HL-60/S4 (cell line): Measurements from ENCODE around the gene ADIG.

Experiments
- in situ Hi-C: fragments of 300-500 bp; cut with MboI; formaldehyde crosslinking; loops from 2 replicates; pipeline ENCODE4 v1.14.3; 2022; ENCODE audit warnings: low sequenced_read_pairs

The ADIG gene

DNA sequence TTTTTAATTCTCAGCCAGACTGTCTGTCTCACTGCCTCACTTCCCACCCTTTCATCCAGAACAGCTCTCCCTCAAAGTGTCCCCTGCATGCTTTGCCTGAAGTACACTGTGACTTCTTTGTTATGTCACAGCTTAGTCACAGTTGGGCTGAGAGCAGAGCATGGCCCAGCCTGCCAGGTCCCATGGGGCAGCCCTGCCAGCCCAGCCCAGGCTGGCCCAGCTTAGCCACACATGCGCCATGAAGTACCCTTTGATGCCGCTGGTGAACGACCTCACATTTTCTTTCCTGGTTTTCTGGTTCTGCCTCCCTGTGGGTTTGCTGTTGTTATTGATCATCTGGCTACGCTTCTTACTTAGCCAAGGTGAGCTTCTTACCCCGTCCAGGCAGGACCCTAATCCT, at the start of gene ADIG:
Gene ADIG, plus strand, starts transcription at position 185 of the 400 bp plus-strand sequence. Its CDS starts 54 bp downstream, at position 239.
- in situ Hi-C loops, result no loop called here

DNA sequence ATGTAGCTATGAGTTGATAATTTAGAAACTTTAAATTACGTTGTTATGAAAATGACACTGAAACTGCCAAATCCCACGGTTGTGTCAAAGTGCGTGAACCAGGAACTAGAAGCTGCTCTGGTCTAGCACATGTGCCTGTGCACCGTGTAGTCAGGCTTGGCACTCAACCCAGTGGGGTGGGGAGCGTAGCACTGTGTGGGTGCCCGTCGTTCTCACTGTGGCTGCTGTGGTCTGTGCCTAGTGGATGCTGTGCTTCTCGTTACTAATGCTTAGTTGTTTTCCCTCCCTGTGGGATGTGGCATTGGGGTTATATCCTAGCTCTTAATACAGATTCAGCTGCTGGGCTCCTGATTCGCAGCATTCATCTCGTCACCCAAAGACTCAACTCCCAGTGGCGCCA, 46.2 kb upstream of the ADIG start:
- in situ Hi-C loops, result no loop called here

DNA sequence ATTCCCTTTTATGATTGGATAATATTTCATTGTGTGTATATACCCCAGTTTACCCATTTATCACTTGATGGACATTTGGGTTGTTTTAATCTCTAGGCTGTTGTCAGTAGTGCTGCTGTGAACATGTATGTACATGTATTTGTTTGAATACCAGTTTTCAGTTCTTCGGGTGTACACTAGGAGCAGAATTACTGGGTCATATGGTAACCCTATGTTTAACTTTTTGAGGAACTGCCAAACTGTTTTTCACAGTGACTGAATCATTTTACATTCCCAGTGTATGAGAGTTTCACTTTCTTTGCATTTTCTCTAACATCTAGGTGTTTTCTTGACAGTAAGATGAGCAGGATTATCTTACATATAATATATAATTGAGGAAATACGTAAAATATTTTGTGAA, 44.7 kb upstream of the ADIG start:
- in situ Hi-C loops, result no loop called here

DNA sequence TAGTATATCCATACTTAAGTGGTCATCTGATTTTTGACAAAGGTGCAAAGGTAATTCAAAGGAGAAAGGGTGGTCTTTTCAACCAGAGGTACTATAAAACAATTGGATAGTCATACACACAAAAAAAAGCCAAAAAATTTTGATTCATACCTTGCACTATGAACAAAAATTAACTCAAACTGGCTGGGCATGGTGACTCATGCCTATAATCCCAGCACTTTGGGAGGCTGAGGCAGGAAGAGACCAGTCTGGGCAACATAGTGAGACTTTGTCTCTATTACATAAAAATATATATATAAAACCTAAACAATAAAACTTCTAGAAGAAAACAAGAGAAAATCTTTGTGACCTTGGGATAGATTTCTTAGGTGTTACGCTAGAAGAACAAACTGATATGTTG, 43.8 kb upstream of the ADIG start:
- in situ Hi-C loops, result no loop called here

DNA sequence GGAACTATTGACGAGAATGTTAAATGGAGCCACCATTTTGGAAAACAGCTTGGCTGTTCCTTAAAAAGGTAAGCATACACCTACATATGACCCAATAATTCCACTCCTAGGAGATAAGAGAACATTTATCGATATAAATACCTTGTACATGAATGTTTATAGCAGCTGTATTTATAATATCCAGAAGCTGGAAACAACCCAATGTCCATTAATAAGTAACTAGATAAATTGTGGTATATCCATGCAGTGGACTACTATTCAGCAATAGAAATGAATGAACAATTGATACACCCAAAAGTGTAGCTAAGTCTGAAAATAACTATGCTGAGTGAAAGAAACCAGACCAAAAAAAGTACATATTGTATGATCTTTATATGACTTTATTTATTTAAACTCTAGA, 42.2 kb upstream of the ADIG start:
- in situ Hi-C loops, result no loop called here

DNA sequence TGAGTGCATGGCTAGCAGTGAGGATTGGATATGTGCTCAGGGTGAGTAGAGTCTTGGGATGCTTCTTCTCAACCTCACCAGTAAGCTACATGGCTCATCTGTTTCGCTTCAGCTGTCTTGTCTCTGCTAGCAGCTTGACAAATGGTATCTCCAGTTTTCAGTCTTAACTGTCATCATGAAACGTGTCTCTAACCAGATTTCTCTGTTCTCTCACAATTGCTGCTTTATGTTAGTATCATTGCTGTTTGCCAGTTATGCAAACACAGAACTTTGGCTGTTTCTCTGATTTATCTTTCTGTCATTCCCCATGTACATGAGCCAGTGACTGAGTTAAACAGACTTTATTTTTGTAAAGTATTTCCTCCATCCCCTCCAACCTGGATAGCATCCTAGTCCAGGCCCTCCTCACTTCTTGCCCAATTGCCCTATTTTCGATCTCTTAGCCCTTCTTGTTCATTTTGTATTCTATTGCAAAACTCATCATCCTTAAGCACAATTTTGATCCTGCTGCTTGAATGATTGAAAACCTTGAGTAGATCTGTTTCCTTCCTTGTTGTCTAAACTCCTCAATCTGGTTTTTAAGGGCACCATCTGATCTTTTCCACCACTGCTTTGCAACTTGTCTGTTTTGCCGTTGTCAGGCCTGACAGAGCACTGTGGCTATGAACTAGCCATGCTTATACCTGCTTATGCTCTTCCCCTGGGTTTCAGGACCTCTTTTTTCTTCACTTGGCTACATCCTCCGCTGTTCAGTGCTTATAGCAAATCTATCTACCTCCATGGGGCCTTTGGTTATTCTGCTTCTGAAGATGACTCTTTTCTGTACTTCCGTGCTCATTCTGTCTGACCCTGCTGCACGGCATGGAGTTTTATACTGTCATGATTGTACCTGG, 37.7 kb upstream of the ADIG start:
- in situ Hi-C loops, result no loop called here

DNA sequence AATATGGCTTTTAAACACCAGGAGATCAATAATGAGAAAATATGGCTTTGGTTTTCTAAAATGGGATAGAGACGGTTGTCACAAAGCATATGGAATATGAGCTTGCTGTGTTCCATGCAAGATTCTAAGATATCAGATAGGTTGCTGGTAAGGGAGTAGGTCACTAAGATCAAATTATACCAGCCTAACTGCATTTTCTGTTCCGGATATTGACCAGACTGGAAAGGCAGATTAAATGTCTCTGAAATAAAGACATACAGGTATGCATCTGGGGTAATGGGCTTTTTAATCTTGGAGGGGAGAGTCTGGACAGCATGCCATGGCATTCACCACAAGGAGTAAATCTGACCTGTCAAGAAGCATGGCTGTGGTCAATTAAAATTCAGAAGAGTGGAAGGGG, 35.2 kb upstream of the ADIG start:
- in situ Hi-C loops, result no loop called here

DNA sequence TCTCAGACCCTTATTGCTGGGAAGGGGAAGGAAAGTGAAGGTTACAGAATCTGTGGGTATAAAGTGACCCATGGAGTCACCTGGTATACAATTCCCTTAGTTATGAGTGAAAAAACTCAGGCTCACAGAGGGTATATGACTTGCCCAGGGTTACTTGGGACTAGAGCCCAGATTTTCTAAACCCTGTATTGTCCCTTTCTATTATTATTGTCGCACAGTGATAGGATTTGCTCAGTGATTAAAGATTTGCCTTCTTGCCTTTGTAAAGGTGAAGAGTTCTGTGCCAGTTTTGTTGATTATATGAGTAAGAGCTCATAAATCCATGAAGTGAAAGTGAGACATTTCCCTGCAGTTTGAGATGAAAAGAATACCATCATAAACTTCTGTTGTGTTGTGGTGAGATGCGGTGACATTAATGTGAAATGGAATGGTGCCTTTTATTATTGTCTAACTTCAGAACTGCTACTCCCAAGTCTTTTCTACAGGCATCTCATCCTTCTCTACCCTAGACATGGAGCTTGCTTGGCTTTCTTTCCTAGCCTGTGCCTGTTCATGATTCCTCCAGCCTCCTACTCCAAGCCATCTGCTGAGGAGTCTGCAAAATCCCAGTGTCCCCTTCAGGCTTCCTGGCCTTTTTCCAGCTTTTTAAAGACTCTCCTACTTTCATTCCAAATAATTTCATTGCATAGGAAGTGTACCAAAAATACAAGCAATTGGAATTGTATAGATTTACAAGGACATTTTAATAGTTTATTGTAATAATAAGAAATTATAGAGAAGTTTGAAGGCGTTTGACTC, 33.5 kb upstream of the ADIG start:
- in situ Hi-C loops, result no loop called here

DNA sequence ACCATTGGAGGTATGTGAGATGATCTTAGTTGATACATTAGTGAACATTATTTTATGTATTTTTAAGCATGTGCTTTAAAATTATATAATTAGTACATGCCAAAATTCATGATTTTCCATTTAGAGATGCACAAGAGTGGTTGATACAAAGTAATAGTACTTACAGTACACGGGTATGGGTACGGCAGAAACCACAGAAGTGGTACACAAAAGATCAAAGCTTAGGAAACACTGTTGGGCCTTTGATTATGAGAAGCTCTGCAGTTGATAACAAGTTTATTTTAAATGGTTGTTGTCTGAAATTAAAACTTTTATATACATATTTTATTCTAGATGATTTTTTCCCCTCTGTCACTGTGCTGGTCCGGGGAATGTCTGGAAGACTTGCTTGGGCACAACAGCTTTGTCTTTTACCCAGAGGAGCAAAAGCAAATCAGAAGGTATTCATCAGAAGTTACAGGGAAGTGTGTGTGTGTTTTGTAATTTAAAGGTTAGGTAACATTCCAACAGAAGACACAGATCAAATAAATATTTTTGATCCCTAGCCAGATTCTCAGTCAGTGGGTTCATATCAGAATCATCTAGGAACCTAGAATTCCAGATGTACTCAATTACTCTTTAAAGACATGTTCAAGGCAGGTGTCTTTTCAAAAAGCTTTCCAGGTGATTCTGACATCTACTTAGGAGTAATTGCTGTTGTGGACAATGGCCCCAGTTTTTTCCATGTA, 32.5 kb upstream of the ADIG start:
- in situ Hi-C loops, result no loop called here

DNA sequence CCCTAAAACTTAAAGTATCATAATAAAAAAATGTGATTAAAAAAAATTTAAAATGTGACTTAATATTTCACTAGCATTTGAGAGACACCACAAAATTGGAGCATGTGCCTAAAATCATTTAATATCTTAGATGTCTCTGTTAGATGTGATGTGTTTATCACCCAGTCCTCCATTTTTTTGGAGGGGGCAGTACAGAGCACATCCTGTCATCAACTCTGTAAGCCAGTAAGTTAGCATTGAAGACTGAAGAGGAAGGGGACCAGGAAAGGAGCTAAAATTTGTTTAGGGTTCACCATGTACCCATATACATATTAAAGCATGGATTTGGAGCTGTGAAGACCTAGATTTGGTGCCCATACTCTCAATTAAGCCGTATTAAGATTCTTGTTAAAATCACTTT, 30.7 kb upstream of the ADIG start:
- in situ Hi-C loops, result no loop called here

DNA sequence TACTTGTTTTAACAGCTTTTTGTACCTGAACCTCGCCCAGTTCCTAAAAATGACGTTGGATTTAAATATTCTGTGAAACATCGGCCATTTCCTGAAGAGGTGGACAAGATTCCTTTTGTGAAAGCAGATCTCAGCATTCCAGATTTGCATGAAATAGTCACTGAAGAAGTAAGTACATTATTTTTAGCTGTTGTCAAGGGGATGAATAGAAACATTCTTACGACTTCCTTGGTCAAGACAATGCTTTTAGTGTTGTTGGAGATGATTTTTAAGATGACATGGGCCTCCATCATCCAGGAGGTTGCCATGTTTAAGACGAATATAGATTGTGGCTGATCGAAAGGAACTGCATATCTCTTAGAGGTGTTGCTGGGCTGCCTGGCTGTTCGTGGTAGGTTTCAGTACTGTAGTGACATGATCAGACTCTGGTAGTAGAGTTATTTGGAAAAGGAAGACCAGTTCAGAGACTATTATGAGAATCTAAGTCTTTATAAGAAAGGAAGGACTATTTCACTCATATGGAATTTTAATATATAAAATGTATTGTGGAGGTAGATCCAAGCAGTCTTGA, 29.9 kb upstream of the ADIG start:
- in situ Hi-C loops, result no loop called here

DNA sequence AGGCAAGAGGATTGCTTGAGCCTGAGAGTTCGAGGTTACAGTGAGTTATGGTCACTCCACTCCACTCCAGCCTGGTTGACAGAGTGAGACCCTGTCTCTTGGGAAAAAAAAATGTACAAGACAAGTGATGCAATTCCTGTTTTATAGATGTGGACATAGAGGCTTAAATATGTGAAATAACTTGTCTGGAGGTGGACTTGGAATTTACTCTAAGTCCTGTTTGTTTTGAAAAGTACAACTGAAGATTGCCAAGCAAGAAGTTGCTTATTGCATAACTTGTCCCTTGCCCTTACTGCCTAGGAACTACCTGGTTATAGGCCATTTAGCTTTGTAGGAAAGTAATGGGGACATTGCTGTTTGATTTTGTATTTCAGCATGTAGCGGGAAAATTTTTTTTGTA, 26.0 kb upstream of the ADIG start:
- in situ Hi-C loops, result no loop called here

DNA sequence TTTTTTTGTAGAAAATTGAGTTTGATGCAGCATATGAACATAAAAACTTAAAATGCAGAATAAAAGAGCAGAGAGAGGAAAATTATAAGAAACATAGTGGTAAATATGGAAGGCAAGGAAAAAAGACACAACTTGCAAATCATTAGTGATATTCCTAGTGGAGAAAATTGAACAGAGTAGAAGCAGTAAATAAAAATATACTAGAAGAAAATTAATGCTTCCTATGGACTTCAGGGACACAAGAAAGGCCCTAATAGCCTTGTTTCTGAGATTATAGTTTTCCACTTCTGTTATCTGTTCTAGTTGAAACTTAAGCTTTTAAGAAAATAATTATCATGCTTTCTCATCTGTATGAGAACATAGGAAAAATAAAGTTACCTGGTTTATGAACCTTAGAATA, 25.6 kb upstream of the ADIG start:
- in situ Hi-C loops, result no loop called here

DNA sequence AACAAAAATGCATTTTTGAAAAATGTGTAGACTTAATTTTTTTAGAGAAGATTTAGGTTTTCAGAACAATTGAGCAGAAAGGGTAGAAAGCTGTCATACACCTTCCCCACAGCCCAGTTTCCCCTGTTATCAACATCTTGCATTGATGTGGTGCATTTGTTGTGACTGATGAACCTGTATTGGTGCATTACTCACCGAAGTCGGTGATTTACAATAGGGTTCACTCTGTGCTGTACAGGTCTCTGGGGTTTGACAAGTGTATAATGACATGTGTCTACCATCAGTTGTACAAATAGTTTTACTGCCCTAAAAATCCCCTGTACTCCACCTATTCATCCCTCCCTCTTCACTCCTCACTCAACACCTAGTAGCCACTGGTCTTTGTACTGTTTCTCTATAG, 23.8 kb upstream of the ADIG start:
- in situ Hi-C loops, result no loop called here

DNA sequence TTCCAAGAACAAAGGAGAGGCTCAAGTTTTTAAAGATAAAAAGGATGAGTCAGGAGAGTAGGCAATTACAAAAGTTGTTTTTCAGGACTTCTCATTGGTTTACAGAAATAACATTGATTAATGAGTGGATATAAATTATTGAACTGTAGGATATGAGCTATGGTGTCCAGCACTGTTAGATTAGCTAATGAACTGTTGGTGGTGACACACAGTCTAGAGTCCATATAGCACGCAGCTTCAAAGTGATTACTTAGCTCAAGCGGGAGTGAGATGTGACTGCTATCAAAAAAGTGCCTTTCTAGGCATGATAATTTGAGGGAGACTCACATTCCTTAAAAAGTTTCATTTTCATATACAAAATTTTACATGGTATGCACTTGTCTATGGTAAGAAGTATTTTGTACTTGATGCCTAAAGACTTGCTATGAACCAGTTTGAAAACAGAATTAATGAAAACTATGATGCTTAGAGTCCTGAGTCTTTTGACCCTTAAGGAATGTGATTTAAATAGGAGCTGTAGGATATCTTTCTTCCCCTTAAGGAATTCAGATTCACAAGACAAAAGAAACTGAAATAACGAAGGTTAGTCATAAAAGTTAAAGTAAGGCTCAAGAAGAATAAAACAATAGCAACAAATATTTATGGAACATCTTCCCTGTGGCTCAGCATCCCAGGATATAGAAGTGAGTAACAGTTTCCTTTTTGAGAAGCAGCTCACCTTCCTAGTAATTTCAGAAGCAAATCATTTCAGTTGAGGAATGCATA, 22.2 kb upstream of the ADIG start:
- in situ Hi-C loops, result no loop called here

DNA sequence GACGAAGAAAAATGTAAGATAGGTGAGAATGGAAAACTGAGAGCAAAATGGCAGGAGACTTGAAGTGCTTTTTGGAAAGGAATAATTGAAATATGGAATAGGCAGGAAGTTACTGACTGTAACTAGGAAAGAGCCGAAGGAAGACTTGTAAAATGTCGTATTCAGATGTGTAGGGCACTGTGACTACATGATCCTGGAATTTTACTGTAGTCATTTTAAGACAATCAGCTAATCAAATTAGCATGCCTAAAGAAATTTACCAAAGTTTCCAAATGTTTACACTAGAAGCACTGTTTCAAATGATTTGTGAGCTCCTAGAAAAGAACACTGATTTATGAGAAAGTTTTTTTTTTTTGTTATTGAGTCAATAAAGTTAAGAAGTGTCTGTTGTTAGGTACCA, 21.2 kb upstream of the ADIG start:
- in situ Hi-C loops, result no loop called here

DNA sequence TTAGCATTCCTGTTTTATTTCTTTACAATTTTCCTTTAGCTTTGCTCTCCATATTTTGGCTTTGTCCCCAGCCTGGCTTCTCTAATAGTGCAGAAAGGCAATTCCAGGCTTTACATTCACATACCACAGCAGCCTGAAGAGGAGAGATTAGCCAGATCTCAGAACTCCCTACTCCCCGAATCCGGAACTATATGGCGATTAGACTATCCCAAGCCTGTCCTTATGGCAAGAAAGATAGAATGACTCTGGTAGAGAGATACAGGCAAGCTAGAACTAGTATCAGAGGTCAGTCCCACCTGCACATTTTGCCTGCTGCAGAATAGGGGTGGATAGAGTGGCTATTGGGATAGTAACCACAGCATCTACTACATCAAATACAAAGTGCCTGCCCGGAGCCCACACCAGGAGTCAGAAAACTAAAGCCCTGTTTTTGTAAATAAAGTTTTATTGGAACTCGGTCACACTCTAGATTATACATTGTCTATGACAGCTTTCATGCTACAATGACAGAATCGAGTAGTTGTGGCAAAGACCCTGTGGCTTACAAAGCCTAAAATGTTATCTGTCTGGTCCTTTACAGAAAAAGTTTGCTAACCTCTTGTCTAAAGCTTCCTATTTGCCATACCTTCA, 17.1 kb upstream of the ADIG start:
- in situ Hi-C loops, result no loop called here

DNA sequence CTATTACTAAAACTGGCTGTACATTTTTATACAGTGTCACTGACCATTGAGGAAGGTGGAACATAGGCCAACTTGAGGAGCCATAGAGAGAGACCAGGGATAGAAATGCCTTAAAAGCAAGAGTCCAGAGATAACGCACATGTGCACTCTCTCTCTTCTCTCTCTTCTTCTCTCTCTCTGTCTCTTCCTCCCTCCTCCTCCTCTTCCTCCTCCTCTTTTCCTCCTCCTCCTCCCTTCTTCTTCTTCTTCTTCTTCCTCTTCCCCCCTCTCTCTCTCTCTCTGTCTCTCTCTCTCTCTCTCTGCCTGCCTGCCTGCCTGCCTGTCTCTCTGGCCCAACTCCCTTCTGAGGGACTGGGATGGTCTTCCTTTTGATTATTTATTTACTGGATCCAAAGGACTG, 16.3 kb upstream of the ADIG start:
- in situ Hi-C loops, result no loop called here

DNA sequence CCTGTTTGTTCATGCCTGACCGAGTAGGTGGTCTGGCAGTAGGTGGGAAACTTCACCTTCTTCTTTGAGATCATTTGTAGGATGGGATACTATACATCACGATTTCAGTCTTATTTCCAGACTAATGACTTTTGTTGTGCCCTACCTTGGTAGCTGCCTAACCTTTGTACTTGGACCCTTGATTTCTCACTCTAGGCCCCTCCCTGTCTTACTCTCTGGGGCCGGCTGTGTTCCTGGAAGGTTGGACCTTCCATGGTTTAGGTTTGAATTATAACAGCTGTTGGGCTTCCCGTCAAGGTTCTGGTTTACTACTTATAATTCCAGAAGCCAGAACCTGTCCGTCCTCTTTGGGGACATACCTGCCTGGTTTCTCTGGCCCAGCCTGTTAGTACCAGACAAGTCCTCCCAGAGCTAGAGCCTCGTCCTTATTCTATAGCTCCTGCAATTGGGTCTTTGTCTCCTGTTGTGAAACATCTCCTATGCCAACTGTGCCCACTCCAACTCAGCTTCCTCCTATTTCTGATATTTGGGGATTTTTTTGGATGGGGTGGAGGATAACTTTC, 14.9 kb upstream of the ADIG start:
- in situ Hi-C loops, result no loop called here
